Caki2 (cell line): ENCODE results near the gene PTPN2. TPM values are rescaled to one million over a fixed set of nuclear protein-coding genes. Genes with fewer than 3 reads are reported as not detected.
"Not testable (repeated sequence)": the region's sequence is repeated elsewhere in the genome, so short reads cannot be mapped to it uniquely, and the experiment has no call there.

Source experiments
- DNase-seq: peaks from one replicate; pipeline ENCODE4 v3.0.0-alpha.2; 2015; ENCODE audit warnings: low read depth
- in situ Hi-C: cut with HindIII; loops from 2 replicates; pipeline ENCODE4 v1.10.0; 2016; ENCODE audit warnings: low sequenced_read_pairs, low pct_unique_long_range_greater_than_20kb, mixed read lengths
- total RNA-seq: library from RNA; depleted of rRNA; stranded (reverse); fragments of >200 nt; shearing (Covaris generic); gene quantifications from 2 replicates; pipeline ENCODE4 v1.2.3, GENCODE V29; 2014; ENCODE audit warnings: low replicate concordance

Gene PTPN2
- total RNA-seq, 1 experiment from 2014 or later, result 14.4 TPM

DNA sequence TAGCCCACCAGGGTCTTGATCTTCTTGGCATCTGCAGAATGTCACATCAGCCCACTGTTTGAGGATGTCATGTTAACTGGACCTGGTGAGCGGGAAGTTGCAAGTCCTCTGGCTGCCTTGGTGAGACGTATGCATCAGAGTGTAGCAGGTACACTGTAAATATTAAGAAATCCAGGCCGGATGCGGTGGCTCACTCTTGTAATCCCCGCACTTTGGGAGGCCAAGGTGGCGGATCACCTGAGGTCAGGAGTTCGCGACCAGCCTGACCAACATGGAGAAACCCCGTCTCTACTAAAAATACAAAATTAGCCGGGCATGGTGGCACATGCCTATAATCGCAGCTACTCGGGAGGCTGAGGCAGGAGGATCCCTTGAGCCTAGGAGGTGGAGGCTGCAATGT is 17.2 kb upstream of the PTPN2 start:
- not testable (repeated sequence) for DNase-seq
- in situ Hi-C loops, result loop anchor here (25.0 kb wide), 1 partner anchor 189 kb away; the partner anchor contains the start of genes CEP76 and PSMG2

DNA sequence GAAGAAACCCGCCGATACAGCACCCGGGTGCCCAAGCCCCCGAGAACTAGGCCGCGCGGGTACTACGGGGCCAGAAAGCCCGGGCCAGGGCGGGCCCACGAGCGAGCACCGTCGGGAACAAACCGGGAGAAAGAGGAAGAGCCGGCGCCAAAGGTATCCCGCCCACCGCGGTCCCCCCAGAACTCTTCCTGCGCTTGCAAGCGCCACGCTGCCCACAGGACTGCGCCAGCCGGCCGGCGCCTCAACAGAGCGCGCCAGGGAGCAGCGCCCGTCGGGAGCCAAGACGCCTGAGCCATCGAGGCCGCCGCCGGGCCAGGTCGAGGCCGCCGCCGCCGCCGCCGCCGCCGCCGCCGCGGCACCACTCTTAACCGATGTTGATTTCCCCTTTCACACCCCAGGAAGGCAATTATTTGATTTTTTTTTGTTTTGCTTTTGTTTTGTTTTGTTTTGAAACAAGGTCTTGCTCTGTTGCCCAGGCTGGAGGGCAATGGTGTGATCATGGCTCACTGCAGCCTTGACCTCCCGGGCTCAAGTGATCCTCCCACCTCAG is 12.8 kb upstream of the PTPN2 start:
- DNase-seq, in situ Hi-C loops: not testable (repeated sequence)

DNA sequence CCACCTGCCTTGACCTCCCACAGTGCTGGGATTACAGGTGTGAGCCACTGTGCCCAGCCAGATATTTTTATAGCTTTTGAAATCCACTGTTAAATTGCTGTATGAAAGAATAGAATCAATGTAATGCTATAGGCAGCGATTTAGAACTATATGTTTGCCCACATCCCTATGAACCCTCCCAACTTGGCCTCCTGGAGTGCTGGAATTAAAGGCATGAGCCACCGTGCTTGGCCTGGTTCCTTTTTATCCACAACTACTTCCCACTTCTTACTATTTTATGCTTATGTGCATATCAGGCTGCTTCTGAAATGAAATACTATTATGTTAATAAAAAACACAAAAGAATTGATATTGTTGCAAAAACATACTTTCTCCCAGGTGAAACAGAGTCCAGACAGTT is 11.6 kb upstream of the PTPN2 start:
- DNase-seq, result no peak
- in situ Hi-C loops, result no loop called here

DNA sequence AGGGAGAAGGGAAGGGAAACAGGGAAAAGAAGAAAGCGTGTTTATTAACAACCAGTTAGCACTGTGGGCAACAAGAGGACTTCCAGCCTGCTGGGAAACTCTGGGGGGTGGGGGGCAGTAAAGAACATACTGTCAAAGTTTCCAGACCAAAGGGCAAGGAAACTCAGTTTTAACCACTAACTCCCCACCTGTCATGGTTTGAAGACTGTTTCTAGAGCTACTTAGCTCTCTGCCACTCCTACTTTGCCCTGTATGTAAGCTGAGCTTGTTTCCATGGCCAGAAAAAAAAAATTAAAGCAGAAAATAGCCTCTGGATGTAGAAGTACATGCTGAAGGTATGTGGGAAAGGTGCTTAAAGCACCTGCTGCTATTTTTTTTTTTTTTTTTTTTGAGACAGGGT is 11.0 kb upstream of the PTPN2 start:
- in situ Hi-C loops, result no loop called here
- no peak for DNase-seq

DNA sequence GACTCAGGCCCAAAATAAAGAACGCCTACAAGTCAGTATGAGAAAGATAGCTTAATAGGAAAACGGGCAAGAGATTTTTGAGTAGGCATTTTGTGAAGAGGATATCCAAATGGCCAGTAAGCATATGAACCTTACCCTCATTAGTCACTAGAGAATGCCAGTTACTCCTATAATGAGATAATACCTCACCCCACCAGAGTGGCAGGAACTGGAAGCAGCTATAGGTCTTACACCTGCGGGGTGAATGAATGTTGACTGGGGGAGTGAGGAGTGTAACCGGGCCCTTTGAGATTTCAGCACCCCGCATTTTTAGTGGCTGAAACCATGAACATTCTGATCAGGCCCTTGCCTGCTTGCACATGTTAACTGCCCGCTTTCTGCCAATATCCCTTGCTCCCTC is 7.5 kb upstream of the PTPN2 start:
- in situ Hi-C loops, result no loop called here
- DNase-seq, result no peak

DNA sequence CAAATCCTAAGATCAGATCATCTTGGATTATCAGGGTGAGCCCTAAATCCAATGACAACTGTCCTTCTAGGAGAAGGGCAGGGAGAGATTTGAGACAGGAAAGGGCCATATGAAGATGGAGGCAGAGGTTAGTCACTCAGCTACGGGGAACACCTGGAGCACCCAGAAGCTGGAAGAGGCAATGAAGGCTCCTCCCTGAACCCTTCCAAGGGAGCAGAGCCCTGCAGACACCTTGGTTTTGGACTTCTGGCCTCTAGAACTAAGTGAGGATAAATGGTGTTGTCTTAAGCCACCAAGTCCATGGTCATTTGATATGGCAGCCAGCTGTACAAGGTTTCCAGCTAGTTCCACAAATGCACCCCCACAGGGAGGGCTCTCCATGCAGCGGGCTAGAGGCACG is 6.9 kb upstream of the PTPN2 start:
- no peak for DNase-seq
- in situ Hi-C loops, result no loop called here

DNA sequence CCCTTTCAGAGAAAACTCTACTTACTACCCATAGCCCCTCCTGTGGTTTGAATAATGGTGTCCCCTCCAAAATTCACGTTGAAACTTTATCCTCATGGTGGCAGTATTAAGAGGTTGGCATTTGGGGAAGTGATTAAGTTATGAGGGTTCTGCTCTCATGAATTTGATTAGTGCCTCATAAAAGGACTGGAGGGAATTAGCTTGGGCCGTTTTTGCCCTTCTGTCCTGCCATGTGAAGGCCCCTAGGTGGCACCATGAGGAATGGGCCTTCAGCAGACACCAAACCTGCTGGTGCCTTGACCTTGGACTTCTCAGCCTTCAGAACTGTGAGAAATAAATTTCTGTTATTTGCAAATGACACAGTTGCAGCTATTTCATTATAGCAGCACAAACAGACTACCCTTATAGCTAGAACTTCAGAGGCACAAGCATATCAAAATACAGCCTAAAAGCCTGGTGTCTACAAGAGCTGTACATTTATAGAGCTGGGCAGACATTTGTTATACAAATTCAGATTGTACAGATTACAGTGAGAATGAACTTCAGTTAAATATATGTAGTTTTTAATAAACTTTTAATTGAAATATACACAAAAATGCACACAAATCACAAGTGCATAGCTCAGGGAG is 2.6 kb upstream of the PTPN2 start:
- in situ Hi-C loops, result no loop called here
- no peak for DNase-seq

DNA sequence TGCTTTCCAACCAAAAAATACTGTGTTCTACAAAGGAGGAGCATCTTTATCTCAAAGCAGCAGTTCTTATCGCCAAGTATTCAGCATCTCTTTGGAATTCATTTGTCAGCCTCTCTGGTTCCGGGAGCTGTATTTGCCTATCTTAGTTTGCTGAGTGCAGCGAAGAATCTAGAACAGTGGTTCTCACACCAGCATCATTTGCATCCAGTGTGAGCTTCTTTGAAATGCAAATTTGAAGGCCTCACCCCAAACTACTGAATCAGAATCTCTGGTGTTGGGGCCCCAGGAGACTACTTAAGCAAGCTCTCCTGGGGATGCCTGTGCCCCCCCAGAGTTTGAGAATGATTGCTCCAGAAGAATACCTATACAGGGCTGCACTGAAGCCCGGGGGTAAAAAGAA is 1.5 kb upstream of the PTPN2 start:
- DNase-seq, result no peak
- in situ Hi-C loops, result no loop called here

DNA sequence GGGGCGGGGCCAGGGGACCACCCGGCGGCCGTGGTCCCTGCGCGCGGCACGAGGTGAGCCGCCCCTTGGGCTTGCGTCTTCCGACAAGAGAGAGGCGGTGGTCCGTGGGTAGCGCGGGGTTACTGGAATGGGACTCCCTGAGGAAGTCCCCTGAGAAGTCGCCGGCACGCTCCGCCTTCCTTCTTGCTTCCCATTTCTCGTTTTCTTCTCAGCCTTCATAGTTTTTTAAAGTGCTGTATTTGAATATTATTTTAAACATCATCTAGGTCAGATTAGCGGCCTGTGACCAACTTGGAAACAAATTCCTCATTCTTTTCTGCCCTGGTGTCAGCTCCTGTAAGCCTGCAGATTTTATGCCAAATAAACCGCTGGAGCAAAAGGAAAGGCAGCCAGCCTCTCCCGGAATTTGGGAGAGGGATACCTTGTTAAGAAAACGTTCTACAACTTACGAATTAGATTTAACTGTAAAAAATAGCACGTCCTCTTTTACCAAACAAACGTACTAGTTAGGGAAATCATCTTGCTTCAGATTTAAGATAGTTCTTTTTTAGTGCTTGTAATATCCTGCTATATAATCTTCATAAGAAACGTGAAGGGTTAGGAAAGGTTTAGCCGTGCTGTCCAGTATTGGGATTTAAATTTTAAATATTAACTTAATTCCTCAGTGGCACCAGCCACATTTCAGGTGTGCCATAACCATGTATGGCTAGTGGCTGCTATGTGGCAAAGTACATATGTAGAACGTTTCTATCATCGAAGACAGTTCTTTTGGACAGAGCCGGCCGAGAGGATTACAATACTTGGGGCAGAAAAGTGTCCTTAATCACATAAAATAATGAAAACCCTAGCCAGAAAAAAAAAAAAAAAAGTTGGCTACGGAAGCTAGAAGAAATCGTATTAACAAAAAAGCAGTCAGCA is 628 bp upstream of the PTPN2 start:
- no peak for DNase-seq
- in situ Hi-C loops, result no loop called here

DNA sequence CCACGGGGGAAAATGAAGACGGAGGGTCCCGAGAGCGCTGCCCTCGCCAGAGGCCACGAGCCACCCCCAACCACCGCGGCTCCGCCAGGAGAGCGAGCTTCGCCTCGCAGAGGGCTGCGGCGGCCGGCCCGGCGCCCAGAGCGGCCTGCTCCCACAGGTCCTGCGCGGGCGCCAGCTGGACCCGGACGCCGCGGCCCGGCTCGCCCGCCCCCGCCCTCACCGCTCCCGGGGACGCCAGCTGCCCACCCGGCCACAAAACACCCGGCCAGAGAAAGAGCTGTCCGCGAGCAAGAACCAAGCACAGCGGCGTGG is 709 bp downstream of the PTPN2 start:
- DNase-seq, result no peak
- in situ Hi-C loops, result no loop called here

DNA sequence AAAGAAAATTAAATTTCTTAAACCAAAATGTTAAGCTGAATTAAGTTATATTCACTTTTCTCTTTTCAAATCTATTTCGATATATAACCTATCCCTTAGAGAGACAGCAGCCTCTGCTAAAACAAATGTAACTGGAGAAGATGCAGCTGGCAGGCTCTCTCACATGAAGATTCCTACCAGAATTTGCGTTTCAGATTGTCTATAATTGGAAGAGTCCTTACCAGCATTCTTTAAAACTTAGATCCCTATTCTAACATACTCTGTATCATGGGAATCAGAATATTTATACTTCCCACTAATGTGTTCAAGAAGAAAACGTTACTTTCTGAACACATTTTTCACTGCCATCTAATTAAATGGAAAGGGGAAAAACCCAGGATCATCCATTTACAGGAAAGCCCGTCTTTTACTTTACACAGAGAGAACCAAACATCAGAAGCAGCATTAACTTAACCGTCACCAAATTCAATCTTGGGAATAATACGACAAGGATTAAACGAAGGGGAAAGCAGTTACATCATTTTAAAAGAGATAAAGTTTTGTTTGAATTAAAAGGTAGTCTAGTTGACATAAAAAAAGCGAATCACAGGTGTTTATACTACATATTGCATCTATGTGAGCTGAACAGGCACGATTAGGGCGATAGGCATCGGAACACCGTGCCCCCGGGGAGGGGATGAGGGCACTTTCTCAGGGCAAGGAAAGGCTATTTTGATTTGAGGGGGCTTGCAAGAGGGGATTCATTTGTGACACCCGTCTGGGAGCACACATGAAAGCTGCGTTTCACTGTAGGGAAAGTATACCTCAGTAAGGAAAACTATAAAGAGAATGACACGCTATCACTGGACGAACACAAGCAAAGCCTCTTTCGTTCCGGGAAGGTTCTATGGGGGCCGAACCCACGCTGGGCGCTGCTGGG is 1.3 kb downstream of the PTPN2 start:
- peak; percentile 16 for DNase-seq
- in situ Hi-C loops, result no loop called here

DNA sequence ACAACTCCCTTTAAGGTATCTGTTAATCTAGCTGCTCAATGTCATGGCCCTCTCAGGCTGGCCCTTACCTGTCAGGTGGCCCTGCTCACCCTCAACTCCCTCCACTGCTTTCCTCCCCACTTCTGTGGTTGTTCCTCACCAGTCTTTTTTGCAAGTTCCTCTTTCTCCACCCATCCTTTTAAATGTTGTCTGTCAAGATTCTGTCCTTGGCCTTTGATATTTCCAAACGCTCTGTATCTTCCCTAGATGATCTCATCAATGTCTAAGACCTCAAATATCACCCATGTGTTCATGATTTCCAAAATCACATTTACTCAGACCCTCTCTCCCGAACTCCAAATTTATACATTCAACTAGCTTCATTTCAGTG is 3.5 kb downstream of the PTPN2 start:
- in situ Hi-C loops, result no loop called here
- no peak for DNase-seq

DNA sequence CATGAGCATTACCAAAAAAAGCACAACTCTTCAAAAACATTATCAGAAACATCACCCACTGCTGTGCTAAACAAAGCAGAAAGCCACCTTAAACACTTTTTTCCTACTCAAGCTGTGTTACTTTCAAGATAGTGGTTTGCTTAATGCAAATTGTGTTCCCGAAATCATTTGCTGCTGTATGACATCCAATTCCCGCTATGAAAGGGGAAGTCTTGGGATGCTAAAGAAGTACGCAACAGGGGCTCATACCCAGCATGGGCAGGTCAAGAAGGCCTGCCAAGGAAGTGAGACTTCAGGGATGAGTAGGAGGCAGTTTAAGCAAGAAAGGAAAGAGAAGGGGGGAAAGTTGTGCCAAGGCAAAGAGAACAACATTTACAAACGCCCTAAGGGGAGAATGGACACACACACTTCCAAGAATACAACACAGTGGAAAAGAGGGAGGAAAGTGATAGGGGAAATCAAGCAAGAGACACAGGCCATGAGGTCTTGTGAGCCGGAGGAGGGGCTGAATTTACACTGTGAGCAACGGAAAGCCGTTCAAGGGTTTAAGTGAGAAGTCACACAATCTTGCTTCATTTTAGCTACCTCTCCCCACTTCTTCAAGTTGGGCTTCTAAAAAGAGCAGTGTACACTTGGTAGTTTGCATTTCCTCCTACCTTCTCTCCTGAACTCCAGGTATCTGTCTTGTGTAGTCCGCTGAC is 4.0 kb downstream of the PTPN2 start:
- no peak for DNase-seq
- in situ Hi-C loops, result no loop called here

DNA sequence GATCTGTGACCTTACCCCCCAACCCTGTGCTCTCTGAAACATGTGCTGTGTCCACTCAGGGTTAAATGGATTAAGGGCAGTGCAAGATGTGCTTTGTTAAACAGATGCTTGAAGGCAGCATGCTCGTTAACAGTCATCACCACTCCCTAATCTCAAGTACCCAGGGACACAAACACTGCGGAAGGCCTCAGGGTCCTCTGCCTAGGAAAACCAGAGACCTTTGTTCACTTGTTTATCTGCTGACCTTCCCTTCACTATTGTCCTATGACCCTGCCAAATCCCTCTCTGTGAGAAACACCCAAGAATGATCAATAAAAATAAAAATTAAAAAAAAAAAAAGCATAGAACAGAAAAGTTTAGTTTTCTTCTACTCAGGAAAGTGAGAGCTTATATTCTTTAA is 9.0 kb downstream of the PTPN2 start:
- in situ Hi-C loops, DNase-seq: not testable (repeated sequence)

DNA sequence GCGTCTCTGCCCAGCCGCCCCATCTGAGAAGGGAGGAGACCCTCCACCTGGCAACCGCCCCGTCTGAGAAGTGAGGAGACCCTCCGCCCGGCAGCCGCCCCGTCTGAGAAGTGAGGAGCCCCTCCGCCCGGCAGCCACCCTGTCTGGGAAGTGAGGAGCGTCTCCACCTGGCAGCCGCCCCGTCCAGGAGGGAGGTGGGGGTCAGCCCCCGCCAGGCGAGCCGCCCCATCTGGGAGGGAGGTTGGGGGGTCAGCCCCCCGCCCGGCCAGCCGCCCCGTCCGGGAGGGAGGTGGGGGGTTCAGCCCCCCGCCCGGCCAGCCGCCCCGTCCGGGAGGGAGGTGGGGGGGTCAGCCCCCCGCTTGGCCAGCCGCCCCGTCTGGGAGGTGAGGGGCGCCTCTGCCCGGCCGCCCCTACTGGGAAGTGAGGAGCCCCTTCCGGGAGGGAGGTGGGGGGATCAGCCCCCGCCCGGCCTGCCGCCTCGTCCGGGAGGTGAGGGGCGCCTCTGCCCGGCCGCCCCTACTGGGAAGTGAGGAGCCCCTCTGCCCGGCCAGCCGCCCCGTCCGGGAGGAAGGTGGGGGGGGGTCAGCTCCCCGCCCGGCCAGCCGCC is 10.0 kb downstream of the PTPN2 start:
- DNase-seq, in situ Hi-C loops: not testable (repeated sequence)

DNA sequence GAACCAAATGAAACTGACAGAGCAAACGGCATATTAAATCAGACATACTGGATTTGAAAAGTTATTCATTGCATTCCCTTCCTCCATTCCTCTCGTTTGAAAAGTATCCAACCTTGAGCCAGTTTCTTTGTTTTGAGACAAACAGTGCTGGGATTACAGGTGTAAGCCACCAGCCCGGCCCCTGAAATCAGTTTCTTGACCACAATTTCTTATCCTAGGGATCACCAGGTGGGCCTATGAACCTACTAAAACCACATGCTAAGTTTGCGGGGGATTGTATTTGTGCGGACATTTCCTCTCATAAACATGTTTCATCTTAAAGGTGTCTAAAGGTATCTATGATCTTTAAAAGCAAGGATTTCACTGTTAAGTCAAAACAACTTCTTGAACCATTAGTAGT is 11.6 kb downstream of the PTPN2 start:
- in situ Hi-C loops, result no loop called here
- no peak for DNase-seq

DNA sequence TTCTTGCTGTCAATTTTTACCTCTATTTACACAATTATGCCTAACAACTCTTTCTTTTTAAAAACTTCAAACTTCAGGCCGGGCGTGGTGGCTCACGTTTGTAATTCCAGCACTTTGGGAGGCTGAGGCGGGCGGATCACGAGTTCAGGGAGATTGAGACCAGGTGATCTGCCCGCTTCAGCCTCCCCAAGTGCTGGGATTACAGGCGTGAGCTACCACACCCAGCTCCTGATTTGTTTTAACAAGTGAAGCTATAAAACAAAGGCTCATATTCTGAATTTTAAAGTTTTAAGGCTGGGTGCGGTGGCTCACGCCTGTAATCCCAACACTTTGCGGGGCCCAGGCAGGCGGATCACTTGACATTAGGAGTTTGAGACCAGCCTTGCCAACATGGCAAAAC is 15.5 kb downstream of the PTPN2 start:
- no peak for DNase-seq
- in situ Hi-C loops, result no loop called here
